ENCODE data around the gene FAM98C.

GRCh38 chr19:38444026-38444425 is 41.1 kb downstream of the FAM98C start:
- TF ChIP-seq CTCF (IDR thresholded peaks at IDR 0.05), result no peak
- no peak for TF ChIP-seq ZFX (IDR thresholded peaks at IDR 0.05; ENCODE audit: borderline replicate concordance)

All from 22Rv1 (cell line).